ENCODE data around the gene SH3RF3.

SH3RF3 gene

GRCh38 chr2:109185338-109185737, 56.3 kb downstream of the SH3RF3 start:
- DNase-seq = no peak

- no peak for DNase-seq
Measured at GRCh38 chr2:109185821-109186570, 57.0 kb downstream of the SH3RF3 start.

GRCh38 chr2:109186656-109187250, 57.7 kb downstream of the SH3RF3 start:
- no peak for DNase-seq

- DNase-seq = no peak
Measured at GRCh38 chr2:109187711-109188495, 58.9 kb downstream of the SH3RF3 start.

- DNase-seq = no peak
Measured at GRCh38 chr2:109188496-109188890, 59.5 kb downstream of the SH3RF3 start.

GRCh38 chr2:109188898-109189297, 59.9 kb downstream of the SH3RF3 start:
- DNase-seq = no peak

- no peak for DNase-seq
Measured at GRCh38 chr2:109189751-109190150, 60.7 kb downstream of the SH3RF3 start.

GRCh38 chr2:109193807-109194619, 65.0 kb downstream of the SH3RF3 start:
- peak in 1 of 2 donors; percentile 42 for DNase-seq

- no peak for DNase-seq
Measured at GRCh38 chr2:109194620-109194937, 65.6 kb downstream of the SH3RF3 start.

GRCh38 chr2:109195193-109196045, 66.4 kb downstream of the SH3RF3 start:
- no peak for DNase-seq

GRCh38 chr2:109196081-109196875, 67.3 kb downstream of the SH3RF3 start:
- DNase-seq = no peak

- no peak for DNase-seq
Measured at GRCh38 chr2:109197491-109198418, 68.8 kb downstream of the SH3RF3 start.

- no peak for DNase-seq
Measured at GRCh38 chr2:109199790-109200189, 70.8 kb downstream of the SH3RF3 start.

GRCh38 chr2:109200616-109201464, 71.8 kb downstream of the SH3RF3 start:
- no peak for DNase-seq

- DNase-seq = no peak
Measured at GRCh38 chr2:109201465-109202327, 72.7 kb downstream of the SH3RF3 start.

- no peak for DNase-seq
Measured at GRCh38 chr2:109202486-109202885, 73.5 kb downstream of the SH3RF3 start.

- DNase-seq = no peak
Measured at GRCh38 chr2:109203246-109204011, 74.4 kb downstream of the SH3RF3 start.

Data from CD4-positive, alpha-beta T cell treated with Interferon alpha-2 for 1 hour (primary cell).